Epidermal melanocyte (primary cell): ENCODE measurements around the gene CHRNG.

Source experiments
- DNase-seq: peaks from one replicate; pipeline ENCODE4 v3.0.0; 2011; ENCODE audit warnings: low spot score; ENCODE audit not compliant: insufficient read length

CHRNG gene

GRCh38 chr2:232539298-232540231 lies at the start of gene CHRNG:
Gene CHRNG, plus strand, starts transcription at chr2:232539692. Its CDS starts 56 bp downstream, at chr2:232539748.
- DNase-seq = no peak

- no peak for DNase-seq
These were observed 49.0 kb upstream of the CHRNG start for GRCh38 chr2:232490221-232491138.

- no peak for DNase-seq
These were observed 48.2 kb upstream of the CHRNG start for GRCh38 chr2:232491139-232491780.

GRCh38 chr2:232492236-232492848 lies 47.1 kb upstream of the CHRNG start:
- no peak for DNase-seq

GRCh38 chr2:232492963-232493700 lies 46.4 kb upstream of the CHRNG start:
- no peak for DNase-seq

- DNase-seq = no peak
These were observed 45.6 kb upstream of the CHRNG start for GRCh38 chr2:232493701-232494474.

GRCh38 chr2:232494542-232494941 lies 45.0 kb upstream of the CHRNG start:
- no peak for DNase-seq

GRCh38 chr2:232495292-232495691 lies 44.2 kb upstream of the CHRNG start:
- DNase-seq = no peak

- DNase-seq = no peak
These were observed 42.8 kb upstream of the CHRNG start for GRCh38 chr2:232496501-232497270.

- DNase-seq = no peak
These were observed 42.1 kb upstream of the CHRNG start for GRCh38 chr2:232497348-232497747.

- DNase-seq = no peak
These were observed 41.0 kb upstream of the CHRNG start for GRCh38 chr2:232498452-232498851.

- no peak for DNase-seq
These were observed 38.1 kb upstream of the CHRNG start for GRCh38 chr2:232501331-232501771.

- no peak for DNase-seq
These were observed 37.6 kb upstream of the CHRNG start for GRCh38 chr2:232501794-232502390.

GRCh38 chr2:232502511-232502910 lies 37.0 kb upstream of the CHRNG start:
- no peak for DNase-seq

- DNase-seq = no peak
These were observed 36.3 kb upstream of the CHRNG start for GRCh38 chr2:232502911-232503808.

GRCh38 chr2:232503809-232504323 lies 35.6 kb upstream of the CHRNG start:
- no peak for DNase-seq

GRCh38 chr2:232504438-232504837 lies 35.1 kb upstream of the CHRNG start:
- DNase-seq = no peak
